Sigmoid colon (tissue), 7 donors: ENCODE results near the gene ZNF621. TPM values are rescaled to one million over a fixed set of nuclear protein-coding genes. Genes with fewer than 3 reads are reported as not detected.

Experiments
- DNase-seq: peaks from one replicate; pipeline ENCODE4 v3.0.0-alpha.2; 2019
- H3K27ac ChIP-seq, 4 donors: fragments of 200-600 bp; sonication (generic); one replicate each; pipeline ENCODE4 v1.5.1; 2016 to 2019; ENCODE audit warnings: mild to moderate bottlenecking in 1 of 4
- H3K27me3 ChIP-seq, 3 donors: fragments of 200-600 bp; sonication (generic); one replicate each; pipeline ENCODE4 v1.5.1; 2019; ENCODE audit warnings: mild to moderate bottlenecking in 1 of 3
- H3K36me3 ChIP-seq, 4 donors: fragments of 200-600 bp; sonication (generic); one replicate each; pipeline ENCODE4 v1.5.1; 2016 to 2019
- H3K4me1 ChIP-seq, 4 donors: fragments of 200-600 bp; sonication (generic); one replicate each; pipeline ENCODE4 v1.5.1; 2017 to 2019
- H3K4me3 ChIP-seq, 4 donors: fragments of 200-600 bp; sonication (generic); one replicate each; pipeline ENCODE4 v1.5.1; 2017 to 2019; ENCODE audit warnings: mild to moderate bottlenecking in 2 of 4, moderate library complexity in 1 of 4
- H3K9me3 ChIP-seq, 4 donors: fragments of 200-600 bp in 3 of 4; sonication (generic) in 3 of 4; one replicate each; pipeline versions ENCODE4 v1.5.1 to v1.6.1; 2013 to 2019
- EP300 ChIP-seq, 4 donors: sonication (generic); formaldehyde crosslinking; IDR thresholded peaks; one replicate each; pipeline ENCODE4 v1.6.1; 2017; ENCODE audit warnings: antibody characterized with exemption in 4 of 4
- POLR2A ChIP-seq, 2 donors: fragments of 450-650 bp; IDR thresholded peaks; one replicate each; pipeline ENCODE4 v1.6.1; 2016; ENCODE audit warnings: antibody characterized with exemption in 2 of 2, mild to moderate bottlenecking in 2 of 2, moderate library complexity in 2 of 2
- POLR2AphosphoS5 ChIP-seq, 4 donors: sonication (generic); formaldehyde crosslinking; IDR thresholded peaks; one replicate each; pipeline ENCODE4 v1.6.1; 2017; ENCODE audit warnings: antibody characterized with exemption in 4 of 4
- WGBS, 2 donors: extraction: QIAGEN DNeasy Blood & Tissue Kit; methylation state at CpG; one replicate each; pipeline ENCODE4 v1.1.7; 2013; 5-methylcytosine and 5-hydroxymethylcytosine counted together
- intact Hi-C: fragments of 100-400 bp; cut with DNase I; formaldehyde crosslinking; loops from one replicate; pipeline ENCODE4 v1.15.1; 2023
- polyA plus RNA-seq, 3 donors: library from polyadenylated mRNA; stranded (reverse); fragments of 200-250 nt; gene quantifications; one replicate each; pipeline ENCODE4 v1.2.3, GENCODE V29; 2013
- total RNA-seq, 4 donors: library from RNA; depleted of rRNA; stranded (reverse); fragments of >200 nt; gene quantifications; one replicate each; pipeline ENCODE4 v1.1.0, GENCODE V29; 2016
- TF ChIP-seq, protein P1 (sequence below), 4 experiments: fragments of 450-650 bp in 3 of 4; fragments of 200-600 bp in 1 of 4; IDR thresholded peaks; one replicate each; pipeline ENCODE4 v1.5.1; 2016 to 2019; ENCODE audit warnings: antibody characterized with exemption in 4 of 4, mild to moderate bottlenecking in 3 of 4, moderate library complexity in 2 of 4
- donor health status: healthy with polysubstance abuse.
- donor health status: Bipolar disorder and iron deficiency.
- donor health status: healthy.

Gene ZNF621
- total and polyA plus RNA-seq, 7 donors, result 4.6 to 19.9 (median 13.2) TPM

DNA sequence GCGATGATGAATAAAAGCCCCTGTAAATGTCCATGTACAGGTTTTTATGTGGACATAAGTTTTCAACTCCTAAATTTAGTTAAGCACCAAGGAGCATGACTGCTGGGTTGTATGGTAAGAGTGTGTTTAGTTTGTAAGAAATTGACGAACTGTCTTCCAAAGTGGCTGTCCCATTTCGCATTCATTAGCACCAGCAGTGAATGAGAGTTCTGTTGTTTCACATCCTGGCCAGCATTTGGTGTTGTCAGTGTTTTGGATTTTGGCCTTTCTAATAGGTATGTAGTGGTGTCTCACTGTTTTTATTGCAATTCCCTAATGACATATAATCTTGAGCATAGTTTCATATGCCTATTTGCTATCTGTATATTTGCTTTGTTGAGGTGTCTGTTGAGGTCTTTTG is 3.7 kb downstream of the ZNF621 start:
- intact Hi-C loops, result no loop called here
- Histone ChIP-seq H3K4me3 (no peak overlapping the region), H3K4me1 (peaks cover 0 to 24% (median 10%) of the 10 kb centered on the region in 4 donors), H3K27ac (no peak overlapping the region), H3K9me3 (peaks cover 0 to 8% (median 4%) of the 10 kb centered on the region in 4 donors), H3K27me3 (no peaks in the 10 kb centered on the region), H3K36me3 (peaks cover 14 to 67% (median 41%) of the 10 kb centered on the region in 4 donors)
- WGBS, 2 donors, result 96 to 97% methylated on average over 3 of the region's 3 CpGs
- no peak for TF ChIP-seq POLR2A (IDR thresholded peaks at IDR 0.05)
- TF ChIP-seq, protein P1, sequence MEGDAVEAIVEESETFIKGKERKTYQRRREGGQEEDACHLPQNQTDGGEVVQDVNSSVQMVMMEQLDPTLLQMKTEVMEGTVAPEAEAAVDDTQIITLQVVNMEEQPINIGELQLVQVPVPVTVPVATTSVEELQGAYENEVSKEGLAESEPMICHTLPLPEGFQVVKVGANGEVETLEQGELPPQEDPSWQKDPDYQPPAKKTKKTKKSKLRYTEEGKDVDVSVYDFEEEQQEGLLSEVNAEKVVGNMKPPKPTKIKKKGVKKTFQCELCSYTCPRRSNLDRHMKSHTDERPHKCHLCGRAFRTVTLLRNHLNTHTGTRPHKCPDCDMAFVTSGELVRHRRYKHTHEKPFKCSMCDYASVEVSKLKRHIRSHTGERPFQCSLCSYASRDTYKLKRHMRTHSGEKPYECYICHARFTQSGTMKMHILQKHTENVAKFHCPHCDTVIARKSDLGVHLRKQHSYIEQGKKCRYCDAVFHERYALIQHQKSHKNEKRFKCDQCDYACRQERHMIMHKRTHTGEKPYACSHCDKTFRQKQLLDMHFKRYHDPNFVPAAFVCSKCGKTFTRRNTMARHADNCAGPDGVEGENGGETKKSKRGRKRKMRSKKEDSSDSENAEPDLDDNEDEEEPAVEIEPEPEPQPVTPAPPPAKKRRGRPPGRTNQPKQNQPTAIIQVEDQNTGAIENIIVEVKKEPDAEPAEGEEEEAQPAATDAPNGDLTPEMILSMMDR (IDR thresholded peaks at IDR 0.05), result no peak
- TF ChIP-seq POLR2AphosphoS5 (IDR thresholded peaks at IDR 0.05), result no peak
- TF ChIP-seq EP300 (IDR thresholded peaks at IDR 0.05), result no peak
- no peak for DNase-seq

GRCh38 chr3:40532252-40532651 is 7.5 kb downstream of the ZNF621 start:
- H3K9me3 ChIP-seq, result peaks cover 0 to 8% (median 4%) of the 10 kb centered on the region in 4 donors
- TF ChIP-seq EP300 (IDR thresholded peaks at IDR 0.05), result no peak
- TF ChIP-seq, protein P1 (IDR thresholded peaks at IDR 0.05), result no peak
- TF ChIP-seq POLR2A (IDR thresholded peaks at IDR 0.05), result no peak
- TF ChIP-seq POLR2AphosphoS5 (IDR thresholded peaks at IDR 0.05), result no peak
- H3K27ac ChIP-seq, result no peak overlapping the region
- no peak for DNase-seq
- intact Hi-C loops, result no loop called here
- H3K27me3 ChIP-seq, result no peaks in the 10 kb centered on the region
- H3K36me3 ChIP-seq, result peaks cover 20 to 91% (median 46%) of the 10 kb centered on the region in 4 donors
- no peaks in the 10 kb centered on the region for H3K4me1 ChIP-seq
- H3K4me3 ChIP-seq, result no peak overlapping the region
- 97 to 98% methylated on average over 5 of the region's 5 CpGs for WGBS, 2 donors

DNA sequence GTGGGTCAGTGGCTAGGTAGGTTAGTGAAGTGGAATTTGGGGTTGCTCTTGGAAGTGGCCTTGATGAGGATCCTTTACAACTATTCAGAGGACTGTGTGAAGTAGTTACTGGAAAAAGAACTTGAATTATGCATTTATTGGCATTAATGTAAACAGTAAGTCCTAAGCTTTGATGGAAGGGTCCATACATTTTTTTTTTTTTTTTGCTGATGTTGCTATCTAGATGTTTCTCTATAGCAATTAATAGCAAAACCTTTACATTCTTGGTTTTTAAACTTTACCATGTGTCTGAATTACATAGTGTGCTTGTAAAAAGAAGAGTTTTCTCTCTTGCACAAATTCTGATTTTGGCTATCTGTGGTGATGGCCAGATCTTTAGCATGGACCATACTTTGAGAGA is 9.5 kb downstream of the ZNF621 start:
- H3K4me3 ChIP-seq, result no peak overlapping the region
- H3K27ac ChIP-seq, result no peak overlapping the region
- no peaks in the 10 kb centered on the region for H3K4me1 ChIP-seq
- H3K36me3 ChIP-seq, result peaks cover 20 to 92% (median 43%) of the 10 kb centered on the region in 4 donors
- no peaks in the 10 kb centered on the region for H3K27me3 ChIP-seq
- TF ChIP-seq, protein P1 (IDR thresholded peaks at IDR 0.05), result no peak
- TF ChIP-seq POLR2AphosphoS5 (IDR thresholded peaks at IDR 0.05) (no peak), POLR2A (IDR thresholded peaks at IDR 0.05) (no peak), EP300 (IDR thresholded peaks at IDR 0.05) (no peak)
- no peak for DNase-seq
- intact Hi-C loops, result no loop called here
- peaks cover 0 to 8% (median 6%) of the 10 kb centered on the region in 4 donors for H3K9me3 ChIP-seq

DNA sequence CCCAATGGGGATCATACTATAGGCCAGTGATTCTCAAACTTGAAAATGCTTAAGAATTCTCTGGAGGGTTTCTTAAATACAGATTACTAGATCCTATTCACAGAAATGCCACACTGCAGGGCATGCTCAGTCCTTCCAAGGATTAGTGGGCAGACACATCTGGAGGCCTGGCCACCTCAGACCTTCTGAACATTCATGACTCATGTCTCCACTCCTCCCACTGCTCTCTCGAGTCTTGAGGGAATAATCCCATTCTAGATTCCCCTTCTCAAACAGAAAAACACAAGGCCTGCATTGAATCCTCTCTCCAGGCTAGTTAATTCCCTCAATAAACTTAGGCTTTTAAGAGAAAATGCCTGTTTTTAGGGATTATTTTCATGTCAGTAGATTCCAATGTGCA is 22.1 kb downstream of the ZNF621 start:
- no peaks in the 10 kb centered on the region for H3K27me3 ChIP-seq
- no peaks in the 10 kb centered on the region for H3K4me1 ChIP-seq
- TF ChIP-seq, protein P1 (IDR thresholded peaks at IDR 0.05), result no peak
- TF ChIP-seq EP300 (IDR thresholded peaks at IDR 0.05) (no peak), POLR2A (IDR thresholded peaks at IDR 0.05) (no peak), POLR2AphosphoS5 (IDR thresholded peaks at IDR 0.05) (no peak)
- no peak overlapping the region for H3K4me3 ChIP-seq
- no peak for DNase-seq
- no peaks in the 10 kb centered on the region for H3K9me3 ChIP-seq
- 57 to 61% methylated on average over 1 of the region's 1 CpG for WGBS, 2 donors
- H3K36me3 ChIP-seq, result no peaks in the 10 kb centered on the region
- H3K27ac ChIP-seq, result no peak overlapping the region
- intact Hi-C loops, result no loop called here

GRCh38 chr3:40550167-40550566 is 25.4 kb downstream of the ZNF621 start:
- Histone ChIP-seq H3K4me3 (no peak overlapping the region), H3K9me3 (no peaks in the 10 kb centered on the region), H3K27ac (no peak overlapping the region), H3K27me3 (no peaks in the 10 kb centered on the region), H3K4me1 (no peaks in the 10 kb centered on the region), H3K36me3 (no peaks in the 10 kb centered on the region)
- 95 to 98% methylated on average over 1 of the region's 1 CpG for WGBS, 2 donors
- no peak for DNase-seq
- TF ChIP-seq POLR2A (IDR thresholded peaks at IDR 0.05) (no peak), POLR2AphosphoS5 (IDR thresholded peaks at IDR 0.05) (no peak), EP300 (IDR thresholded peaks at IDR 0.05) (no peak)
- TF ChIP-seq, protein P1 (IDR thresholded peaks at IDR 0.05), result no peak
- intact Hi-C loops, result no loop called here
